Endothelial cell (in vitro differentiated cells): Measurements from ENCODE around the gene ARHGAP15. TPM values are rescaled to one million over a fixed set of nuclear protein-coding genes. Genes with fewer than 3 reads are reported as not detected.

ENCODE experiments used
- DNase-seq: peaks from one replicate; pipeline ENCODE4 v3.0.0; 2021; ENCODE audit warnings: low spot score
- H3K27ac Mint-ChIP-seq: one replicate; pipeline ENCODE4 v1.8.0; 2021; ENCODE audit warnings: mixed read lengths, inconsistent platforms; ENCODE audit not compliant: unreplicated experiment
- H3K27me3 Mint-ChIP-seq: one replicate; pipeline ENCODE4 v1.8.0; 2021; ENCODE audit warnings: mild to moderate bottlenecking, moderate library complexity, mixed read lengths, inconsistent platforms; ENCODE audit not compliant: unreplicated experiment
- H3K36me3 Mint-ChIP-seq: one replicate; pipeline ENCODE4 v1.8.0; 2021; ENCODE audit warnings: mild to moderate bottlenecking, low read depth, mixed read lengths, inconsistent platforms; ENCODE audit not compliant: unreplicated experiment
- H3K4me1 Mint-ChIP-seq: one replicate; pipeline ENCODE4 v1.8.0; 2021; ENCODE audit warnings: mild to moderate bottlenecking, mixed read lengths, inconsistent platforms; ENCODE audit not compliant: unreplicated experiment
- H3K4me3 Mint-ChIP-seq: one replicate; pipeline ENCODE4 v1.8.0; 2021; ENCODE audit warnings: mild to moderate bottlenecking, mixed read lengths, inconsistent platforms; ENCODE audit not compliant: unreplicated experiment
- H3K9me3 Mint-ChIP-seq: one replicate; pipeline ENCODE4 v1.8.0; 2021; ENCODE audit warnings: mixed read lengths, inconsistent platforms; ENCODE audit not compliant: unreplicated experiment
- CTCF ChIP-seq: fragments of 200-600 bp; sonication (generic); IDR thresholded peaks from one replicate; pipeline ENCODE4 v1.5.0; 2021; ENCODE audit warnings: antibody characterized with exemption; ENCODE audit not compliant: unreplicated experiment
- total RNA-seq: library from RNA; stranded (reverse); fragmentation: NEBNext Ultra II Directional; extraction: Animal tissue kit (Norgen Biotek cat#: 25700); gene quantifications from one replicate; pipeline ENCODE4 v1.2.1, GENCODE V29; 2021; ENCODE audit not compliant: unreplicated experiment

Gene ARHGAP15
- total RNA-seq, 1 donor from 2014 or later = not detected

GRCh38 chr2:143635302-143635701, 506.1 kb downstream of the ARHGAP15 start:
- Mint-ChIP-seq H3K36me3 (no peaks in the 10 kb centered on the region), H3K9me3 (no peaks in the 10 kb centered on the region), H3K27me3 (no peaks in the 10 kb centered on the region), H3K27ac (no peak overlapping the region), H3K4me1 (no peaks in the 10 kb centered on the region), H3K4me3 (no peak overlapping the region)
- no peak for DNase-seq
- TF ChIP-seq CTCF = no peak

GRCh38 chr2:143635936-143636335, 506.7 kb downstream of the ARHGAP15 start:
- no peaks in the 10 kb centered on the region for H3K9me3 Mint-ChIP-seq
- no peaks in the 10 kb centered on the region for H3K27me3 Mint-ChIP-seq
- H3K36me3 Mint-ChIP-seq = no peaks in the 10 kb centered on the region
- no peaks in the 10 kb centered on the region for H3K4me1 Mint-ChIP-seq
- H3K4me3 Mint-ChIP-seq = no peak overlapping the region
- TF ChIP-seq CTCF = no peak
- DNase-seq = no peak
- H3K27ac Mint-ChIP-seq = no peak overlapping the region

GRCh38 chr2:143640826-143641225, 511.6 kb downstream of the ARHGAP15 start:
- no peak for TF ChIP-seq CTCF
- H3K27me3 Mint-ChIP-seq = no peaks in the 10 kb centered on the region
- H3K4me1 Mint-ChIP-seq = peaks cover 3% of the 10 kb centered on the region
- no peak overlapping the region for H3K27ac Mint-ChIP-seq
- H3K9me3 Mint-ChIP-seq = no peaks in the 10 kb centered on the region
- no peak for DNase-seq
- H3K36me3 Mint-ChIP-seq = no peaks in the 10 kb centered on the region
- H3K4me3 Mint-ChIP-seq = no peak overlapping the region

- no peak overlapping the region for H3K4me3 Mint-ChIP-seq
Measured at GRCh38 chr2:143645921-143646645, 516.9 kb downstream of the ARHGAP15 start.

More at GRCh38 chr2:143645921-143646645, 516.9 kb downstream of the ARHGAP15 start:
- H3K4me1 Mint-ChIP-seq = peaks cover 3% of the 10 kb centered on the region
- TF ChIP-seq CTCF = no peak
- no peaks in the 10 kb centered on the region for H3K27me3 Mint-ChIP-seq
- H3K36me3 Mint-ChIP-seq = no peaks in the 10 kb centered on the region
- no peak for DNase-seq
- H3K9me3 Mint-ChIP-seq = no peaks in the 10 kb centered on the region
- H3K27ac Mint-ChIP-seq = no peak overlapping the region
